CD4-positive, alpha-beta T cell treated with Interferon alpha-2 for 1 hour (primary cell): ENCODE results near the gene AGPAT2.
A peak's percentile ranks its signal among the peaks of the same experiment; 100 is the strongest.

ENCODE experiments used
- DNase-seq, 2 donors: peaks; one replicate each; pipeline ENCODE4 v3.0.0-alpha.2; 2020 to 2022

AGPAT2 gene

DNA sequence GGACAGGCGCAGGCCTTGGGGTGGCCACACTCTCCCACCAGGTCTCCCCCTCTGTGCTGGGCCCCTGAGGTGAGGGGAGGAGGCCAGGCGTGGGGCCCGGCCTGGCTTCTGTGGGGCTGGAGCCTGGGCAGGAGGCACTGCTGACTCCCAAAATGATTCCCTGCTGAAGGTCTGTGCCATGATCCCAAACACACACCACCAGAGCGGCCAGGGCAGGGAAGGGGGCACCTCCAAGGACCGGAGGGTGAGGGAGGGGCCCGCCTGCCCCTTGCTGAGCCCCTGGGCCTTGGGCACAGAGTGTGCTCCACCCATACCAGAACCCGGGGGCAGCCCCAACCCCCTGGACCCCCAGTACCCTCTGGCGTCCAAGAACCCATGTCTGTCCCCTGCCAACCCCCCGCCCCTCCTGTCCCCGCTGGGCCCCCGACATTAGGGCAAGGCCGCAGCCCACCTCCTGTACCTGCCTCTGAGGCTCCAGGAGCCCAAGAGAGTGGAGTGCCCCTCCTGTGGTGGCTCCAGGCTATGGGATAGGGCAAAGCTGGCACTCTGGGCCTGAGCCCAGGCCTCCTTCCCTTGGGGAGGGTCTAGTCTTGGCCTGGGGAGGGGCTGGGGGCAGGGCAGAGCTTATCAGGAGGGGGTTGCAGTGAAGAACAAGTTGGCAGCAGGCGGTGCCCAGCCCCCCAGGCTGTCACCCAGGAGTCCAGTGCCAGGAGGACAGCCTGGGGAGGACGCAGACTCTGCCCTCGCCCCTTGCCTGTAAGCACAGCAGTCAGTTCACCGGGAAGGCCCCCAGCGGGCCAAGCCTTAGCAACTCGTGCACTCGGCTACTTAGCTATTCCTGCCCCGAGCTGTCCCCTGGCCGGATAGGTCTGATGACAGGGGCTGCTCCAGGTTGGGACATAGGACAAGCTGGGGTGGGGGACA lies 27.1 kb downstream of the AGPAT2 start:
- no peak for DNase-seq

DNA sequence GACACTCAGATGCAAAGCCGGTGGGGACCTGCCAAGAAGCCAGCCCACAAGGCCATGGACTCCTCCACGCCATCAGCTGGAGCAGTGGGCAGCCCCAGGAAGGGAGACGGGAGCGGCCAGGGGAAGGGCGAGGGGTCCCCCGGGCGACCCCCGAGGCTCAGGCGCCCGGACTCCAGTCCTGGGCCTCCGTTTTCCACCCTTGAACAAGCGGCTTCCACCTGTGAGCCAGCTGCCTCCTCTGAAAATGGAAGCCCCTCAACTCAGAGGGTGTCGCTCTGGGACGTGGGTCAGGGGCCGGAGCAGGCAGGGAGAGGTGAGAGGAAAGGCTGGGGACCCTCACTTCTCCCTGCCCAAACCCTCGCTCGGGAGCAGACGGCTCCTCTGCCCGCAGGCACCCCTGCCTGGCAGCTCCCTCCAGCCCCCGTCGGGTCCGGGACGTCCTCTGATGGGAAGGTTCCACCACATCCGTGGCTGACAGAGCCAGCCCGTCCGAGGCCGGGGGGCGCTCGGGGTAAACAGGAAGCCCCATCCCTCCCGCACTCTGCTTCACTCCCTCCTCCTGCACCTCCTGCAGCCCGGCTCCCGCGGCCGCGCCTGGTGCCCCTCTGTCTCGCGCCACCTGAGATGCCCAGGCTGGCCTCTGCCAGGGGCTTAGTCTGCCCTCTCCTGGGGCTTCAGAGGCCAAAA lies 28.3 kb downstream of the AGPAT2 start:
- DNase-seq = no peak

DNA sequence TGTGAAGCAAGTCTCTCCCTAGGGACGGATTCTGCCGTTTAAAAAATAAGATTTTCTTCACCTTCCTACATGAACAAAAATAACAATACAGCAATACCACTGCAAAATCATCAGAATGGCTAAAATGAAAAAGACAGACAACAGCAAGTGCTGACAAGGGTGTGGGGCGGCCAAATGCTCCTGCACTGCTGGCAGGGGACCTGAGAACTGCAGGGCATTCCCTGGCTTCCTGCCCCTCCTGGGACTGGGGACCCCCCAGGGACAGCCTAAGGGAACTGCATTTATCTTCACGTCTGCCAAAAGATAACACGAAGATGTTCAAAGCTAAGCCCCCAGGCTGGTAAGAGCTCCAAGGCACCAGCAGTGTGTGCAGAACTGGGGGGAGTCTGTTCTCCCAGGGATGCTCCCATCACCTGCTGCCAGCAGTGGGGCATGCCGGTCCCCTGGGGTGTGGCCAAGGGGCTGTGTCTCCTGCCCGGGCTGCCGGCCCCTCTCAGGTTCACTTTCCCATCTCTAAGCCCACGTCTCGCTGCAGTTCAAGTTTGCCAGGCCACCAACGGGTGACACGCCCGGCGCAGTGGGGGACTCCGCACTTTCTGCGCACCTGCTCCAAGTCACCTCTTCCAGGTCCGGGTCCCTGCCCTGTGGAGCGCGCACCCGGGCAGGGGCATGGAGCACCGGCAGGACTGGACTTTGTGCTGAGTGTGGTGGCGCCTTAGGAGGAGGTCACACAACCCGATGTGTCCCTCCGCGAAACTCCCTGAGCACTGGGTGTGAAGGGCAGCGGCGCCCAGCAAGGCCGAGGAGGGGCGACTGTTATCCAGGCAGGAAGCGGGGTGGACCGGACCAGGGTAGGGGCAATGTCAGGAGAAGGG lies 29.0 kb downstream of the AGPAT2 start:
- DNase-seq = no peak

DNA sequence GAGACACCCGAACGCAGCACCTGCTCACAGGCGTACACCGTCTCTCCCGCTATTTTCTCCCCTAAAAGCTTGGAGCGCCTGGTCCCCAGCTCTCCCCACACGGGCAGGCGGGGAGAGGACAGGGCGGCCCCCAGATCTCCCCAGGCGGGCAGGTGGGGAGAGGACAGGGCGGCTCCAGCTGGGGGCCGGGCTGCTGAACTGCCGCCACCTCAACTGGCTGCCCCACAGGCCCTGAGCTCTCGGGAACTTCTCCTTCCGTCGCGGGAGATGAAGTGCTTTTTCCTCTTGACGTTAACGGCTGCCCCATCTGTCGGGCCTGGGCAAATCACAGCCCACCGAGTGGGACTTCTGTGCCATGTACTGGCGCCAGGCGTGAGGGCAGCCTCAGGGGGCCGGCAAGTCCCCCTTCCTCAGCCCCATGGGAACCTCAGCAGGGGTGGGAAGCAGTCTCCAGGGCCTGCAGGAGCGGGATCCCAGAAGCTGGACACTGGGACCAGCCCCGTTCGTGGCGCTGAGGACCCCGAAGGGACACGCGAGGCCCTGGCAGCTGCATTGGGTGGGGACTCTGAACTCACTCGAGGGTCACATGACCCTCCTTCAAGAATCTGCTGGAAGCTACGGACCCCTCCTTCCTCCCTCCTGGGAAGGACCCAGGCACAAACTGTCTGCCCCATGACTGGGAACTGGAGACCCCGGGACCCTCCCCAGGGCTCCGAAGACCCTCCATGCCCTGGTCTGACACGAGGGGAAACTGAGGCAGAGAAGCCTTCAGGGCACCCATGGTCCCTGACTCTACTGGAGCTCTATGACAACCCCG lies 30.3 kb downstream of the AGPAT2 start:
- no peak for DNase-seq

DNA sequence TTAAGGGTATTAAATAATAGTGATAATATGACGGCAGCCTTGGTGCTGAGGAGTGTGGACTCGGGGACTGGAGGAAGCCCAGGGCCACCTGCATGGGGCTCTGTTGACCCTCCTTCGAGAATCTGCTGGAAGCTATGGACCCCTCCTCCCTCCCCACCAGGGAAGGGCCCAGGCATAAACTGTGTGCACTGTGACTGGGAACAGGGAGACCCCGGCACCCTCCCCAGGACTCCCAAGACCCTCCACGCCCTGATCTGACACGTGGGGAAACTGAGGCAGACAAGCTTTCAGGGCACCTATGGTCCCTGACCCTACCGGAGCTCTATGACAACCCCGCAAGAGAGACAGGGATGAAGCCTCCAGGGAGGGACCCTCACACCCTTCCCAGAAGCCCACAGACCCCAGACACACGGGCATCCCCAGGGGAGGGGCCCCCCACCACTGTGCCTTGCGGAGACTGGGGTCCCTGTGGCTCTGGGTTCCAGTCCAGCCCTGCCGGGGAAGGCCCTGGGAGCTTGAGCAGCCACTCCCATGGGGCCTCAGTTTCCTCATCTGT lies 31.0 kb downstream of the AGPAT2 start:
- no peak for DNase-seq

DNA sequence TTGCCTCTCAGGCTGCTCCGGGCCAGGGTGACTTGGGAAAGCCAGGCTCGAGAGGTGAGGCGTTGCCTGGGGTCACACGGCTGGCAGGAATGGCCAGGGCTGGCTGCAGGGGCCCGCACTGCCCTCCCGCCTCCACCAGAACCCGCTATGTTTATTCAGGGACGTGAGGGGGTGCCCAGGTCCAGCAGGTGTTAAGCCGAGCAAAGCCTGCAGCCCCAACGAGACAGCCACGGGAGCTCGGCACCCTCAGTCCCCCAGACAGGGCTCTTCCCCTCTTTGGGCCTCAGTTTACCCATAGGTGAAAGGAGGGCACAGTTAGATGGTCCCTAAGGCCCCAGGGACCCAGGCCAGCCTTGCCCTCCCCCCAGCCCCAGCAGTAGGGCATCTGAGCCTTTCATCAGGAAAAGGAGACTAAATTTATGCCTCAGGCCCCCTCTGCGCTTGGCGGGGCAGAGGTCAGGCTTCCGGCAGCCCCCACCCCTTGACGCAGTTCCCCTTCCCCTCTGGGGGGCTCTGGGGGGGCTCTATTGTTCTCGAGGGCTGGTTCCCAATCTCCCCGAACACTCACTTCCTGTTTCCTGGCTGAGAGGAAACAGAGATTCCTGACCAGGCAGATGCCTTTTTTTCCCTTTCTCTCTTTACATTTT lies 31.6 kb downstream of the AGPAT2 start:
- DNase-seq = no peak

DNA sequence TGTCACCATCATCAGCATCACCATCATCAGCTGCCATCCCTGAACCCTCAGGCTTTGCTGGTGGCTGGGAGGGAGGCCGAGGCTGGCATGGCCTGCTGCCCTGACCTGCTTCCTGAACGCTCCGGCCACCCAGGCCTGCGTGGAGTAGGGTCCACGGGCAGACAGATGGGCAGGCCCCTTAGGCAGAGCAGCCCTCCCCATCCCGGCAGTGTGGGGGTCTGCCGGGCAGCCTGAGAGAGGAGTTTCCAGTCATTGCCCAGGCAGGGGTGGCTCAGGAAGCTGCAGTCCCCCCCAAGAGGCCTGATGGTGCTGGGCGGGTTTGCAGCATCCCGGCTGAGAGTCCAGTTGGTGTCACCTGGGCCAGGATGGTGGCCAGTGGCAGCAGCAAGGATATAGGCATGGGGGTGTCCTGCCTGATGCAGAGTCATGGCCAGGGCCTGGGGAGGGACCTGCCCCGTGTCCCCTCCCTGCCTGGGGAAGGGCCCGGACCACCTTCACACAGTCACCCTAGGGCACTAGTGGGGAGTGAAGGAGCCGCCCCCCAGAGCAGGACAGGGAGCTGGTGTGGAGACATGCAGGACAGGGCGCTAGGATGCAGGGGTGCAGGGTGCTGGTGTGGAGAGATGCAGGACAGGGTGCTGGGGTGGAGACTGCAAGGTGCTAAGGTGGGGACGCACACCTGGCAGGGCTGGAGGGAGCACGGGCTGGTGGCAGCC lies 32.3 kb downstream of the AGPAT2 start:
- DNase-seq = no peak

DNA sequence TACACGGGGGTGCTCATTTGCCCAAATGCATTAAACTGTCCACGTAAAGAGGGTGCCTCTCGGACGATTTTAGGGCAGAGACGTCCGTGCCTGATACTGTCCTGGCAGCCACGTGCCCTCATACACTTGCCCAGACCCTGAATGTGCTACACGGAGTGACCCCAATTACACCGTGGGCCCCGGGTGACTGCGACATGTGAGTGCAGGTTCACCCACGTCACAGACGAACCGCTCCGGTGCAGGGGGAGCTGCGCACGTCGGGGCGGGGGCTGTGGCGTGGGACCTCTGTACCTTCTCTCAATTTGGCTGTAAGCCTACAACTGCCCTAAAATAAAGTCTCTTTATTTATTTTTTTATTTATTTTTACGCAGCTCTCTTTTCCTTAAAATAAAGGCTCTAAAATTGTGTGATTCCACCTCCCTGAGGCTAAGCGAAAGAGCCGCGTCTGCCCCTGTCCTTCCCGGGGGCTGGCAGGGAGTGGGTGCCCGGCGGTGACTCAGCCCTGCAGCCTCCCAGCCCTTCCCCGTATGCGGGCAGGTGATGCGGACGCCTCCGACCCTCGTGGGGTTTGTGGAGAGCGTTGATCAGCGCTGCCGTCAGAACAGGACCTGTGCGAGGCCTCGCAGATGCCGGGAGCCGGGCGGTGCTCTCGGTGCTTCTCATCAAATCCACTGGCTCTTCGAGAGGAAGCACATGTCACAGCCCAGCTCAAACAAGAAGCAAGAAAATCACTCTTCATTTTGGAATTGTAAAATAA lies 33.8 kb downstream of the AGPAT2 start:
- DNase-seq = no peak

DNA sequence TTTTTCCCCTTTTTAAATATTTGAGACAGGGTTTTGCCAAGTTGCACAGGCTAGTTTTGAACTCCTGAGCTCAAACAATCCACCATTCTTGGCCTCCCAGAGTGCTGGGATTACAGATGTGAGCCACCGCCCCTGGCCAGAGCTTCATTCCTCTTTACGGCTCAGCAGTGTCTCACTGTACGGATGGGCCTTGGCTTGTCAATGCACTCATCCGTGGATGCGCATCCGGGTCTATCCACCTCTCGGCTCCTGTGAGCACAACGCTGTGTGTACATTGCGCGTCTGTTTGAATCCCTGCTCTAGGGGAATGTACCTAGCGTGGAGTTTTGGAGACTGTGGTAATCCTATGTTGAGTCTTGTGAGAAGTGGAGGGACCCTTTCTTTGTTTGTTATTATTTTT lies 35.4 kb downstream of the AGPAT2 start:
- no peak for DNase-seq

DNA sequence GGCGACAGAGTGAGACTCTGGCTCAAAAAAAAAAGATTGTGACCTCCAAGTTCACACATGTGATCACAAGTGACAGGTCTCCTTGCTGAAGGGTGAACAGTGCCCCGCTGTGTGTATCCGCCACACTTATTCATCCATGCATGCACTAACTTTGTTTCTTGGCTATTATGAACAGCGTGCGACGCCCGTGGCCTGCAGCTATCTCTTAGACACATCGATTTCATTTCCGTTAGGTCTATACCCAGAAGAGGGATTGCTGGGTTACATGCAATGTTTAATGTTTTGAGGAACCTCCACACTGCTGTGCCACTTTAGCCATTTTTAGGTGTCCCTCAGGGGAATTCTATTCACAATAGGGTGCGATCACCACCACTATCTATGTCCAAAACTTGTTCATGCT lies 36.6 kb downstream of the AGPAT2 start:
- DNase-seq = no peak

DNA sequence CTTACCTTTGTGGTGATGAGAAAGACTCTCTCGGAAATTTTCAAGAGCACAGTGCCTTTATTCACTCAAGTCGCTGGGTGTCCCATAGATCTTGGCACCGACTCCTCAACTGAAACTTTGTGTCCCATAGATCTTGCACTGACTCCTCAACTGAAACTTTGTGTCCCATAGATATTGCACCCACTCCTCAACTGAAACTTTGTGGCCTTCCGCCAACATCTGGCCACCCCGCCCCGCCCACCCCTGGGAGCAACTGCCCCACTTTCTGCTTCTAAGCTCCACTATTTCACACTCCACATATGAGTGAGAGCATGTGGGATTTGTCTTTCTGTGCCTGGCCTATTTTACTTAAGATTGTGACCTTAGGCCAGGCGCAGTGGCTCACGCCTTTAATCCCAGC lies 37.2 kb downstream of the AGPAT2 start:
- DNase-seq = no peak

DNA sequence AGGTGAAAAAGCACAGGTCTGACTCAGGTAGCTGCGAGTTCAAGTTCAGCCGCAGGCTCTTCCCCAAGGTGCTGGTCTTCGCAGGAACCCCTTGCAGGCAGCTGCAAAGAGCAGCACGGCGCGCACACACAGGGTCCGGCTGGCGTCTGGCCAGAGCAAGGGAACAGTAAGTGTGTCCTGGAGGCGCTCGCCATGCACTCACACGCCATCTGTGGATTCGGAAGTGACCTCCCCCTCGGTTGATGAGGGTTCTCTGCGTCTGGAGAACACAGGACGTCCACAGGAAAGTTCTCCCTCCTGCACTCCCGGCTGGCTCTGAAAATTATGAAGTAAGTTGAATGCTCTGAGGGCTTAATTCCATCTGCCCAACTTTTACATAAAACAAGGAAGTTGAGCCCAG lies 38.5 kb downstream of the AGPAT2 start:
- DNase-seq = no peak

DNA sequence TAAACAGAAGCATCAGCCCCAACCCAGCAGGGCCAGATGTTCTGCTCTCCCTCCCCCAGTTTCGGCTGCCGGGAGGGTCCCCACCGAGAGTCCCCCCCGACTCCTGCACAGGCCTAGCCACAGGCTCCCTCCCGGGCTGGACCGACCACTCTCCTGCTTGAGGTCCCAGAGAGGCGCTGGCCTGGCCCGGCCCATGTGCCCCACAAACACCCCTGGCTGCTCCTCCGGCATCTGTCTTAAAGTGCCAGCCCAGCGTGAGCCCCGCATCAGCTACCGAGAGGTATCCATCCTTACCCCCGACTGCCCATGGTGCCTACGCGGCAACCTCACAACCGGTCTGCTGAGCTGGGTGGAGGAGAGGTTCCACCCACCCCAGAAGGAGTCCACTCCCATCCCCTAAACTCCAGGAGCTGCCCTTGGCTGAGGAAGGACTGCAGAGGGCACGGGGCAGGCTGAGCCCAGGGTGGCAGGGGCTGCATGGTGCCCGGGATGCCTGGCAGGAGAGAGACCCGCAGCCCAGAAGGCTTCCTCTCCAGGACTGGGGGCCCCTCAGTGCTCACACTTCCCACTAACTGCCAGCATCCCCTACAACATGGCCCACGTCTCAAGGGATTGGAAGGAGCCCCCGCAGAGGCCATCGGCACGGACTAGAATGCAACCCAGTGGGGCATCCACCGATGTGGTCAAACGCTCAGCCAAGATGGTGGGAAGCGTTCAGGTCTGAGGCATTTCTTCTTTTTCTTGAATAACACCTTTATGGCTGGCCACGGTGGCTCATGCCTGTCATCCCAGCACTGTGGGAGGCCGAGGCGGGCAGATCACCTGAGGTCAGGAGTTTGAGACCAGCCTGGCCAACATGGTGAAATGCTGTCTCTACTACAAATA lies 40.2 kb downstream of the AGPAT2 start:
- no peak for DNase-seq

DNA sequence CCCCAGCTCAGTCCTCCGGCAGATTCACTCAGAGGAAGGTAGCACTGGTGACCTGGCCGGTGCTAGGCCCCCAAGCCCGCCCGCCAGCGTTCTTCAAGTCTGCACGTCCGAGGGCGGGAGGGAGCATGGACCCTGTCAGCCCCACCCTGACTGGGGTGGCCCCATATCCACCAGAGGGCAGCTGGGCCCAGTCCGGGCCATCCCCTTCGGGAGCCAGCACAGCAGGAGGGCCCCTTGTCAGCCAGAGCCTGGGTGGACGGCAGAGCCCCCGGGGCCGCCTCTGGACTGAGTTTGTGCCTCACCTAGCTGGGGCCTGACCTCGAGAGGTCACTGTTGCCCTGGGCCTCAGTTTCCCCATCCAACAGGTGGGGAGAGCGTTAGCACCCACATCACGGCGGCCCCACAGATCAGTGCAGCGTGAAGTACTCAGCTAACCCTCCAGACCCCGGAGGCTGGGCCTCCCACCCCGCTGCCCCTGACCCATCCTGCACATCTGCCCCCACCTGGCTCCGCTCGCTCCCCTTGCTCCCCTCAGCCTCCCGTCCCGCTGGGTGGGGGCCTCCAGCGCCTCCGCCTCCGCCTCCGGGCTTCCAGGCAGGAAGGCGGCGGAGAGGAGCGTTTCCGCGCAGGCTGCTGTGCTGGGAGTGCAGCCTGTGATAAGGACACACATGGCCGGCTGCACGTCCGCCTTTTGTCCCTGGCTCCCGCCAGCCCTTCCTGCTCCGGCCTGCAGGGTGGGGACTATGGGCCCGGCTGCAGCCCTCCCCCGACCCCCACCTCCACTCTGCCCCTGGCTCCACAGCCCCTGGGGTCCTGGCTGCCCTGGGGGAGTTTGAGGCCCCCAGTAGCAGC lies 41.1 kb downstream of the AGPAT2 start:
- no peak for DNase-seq

DNA sequence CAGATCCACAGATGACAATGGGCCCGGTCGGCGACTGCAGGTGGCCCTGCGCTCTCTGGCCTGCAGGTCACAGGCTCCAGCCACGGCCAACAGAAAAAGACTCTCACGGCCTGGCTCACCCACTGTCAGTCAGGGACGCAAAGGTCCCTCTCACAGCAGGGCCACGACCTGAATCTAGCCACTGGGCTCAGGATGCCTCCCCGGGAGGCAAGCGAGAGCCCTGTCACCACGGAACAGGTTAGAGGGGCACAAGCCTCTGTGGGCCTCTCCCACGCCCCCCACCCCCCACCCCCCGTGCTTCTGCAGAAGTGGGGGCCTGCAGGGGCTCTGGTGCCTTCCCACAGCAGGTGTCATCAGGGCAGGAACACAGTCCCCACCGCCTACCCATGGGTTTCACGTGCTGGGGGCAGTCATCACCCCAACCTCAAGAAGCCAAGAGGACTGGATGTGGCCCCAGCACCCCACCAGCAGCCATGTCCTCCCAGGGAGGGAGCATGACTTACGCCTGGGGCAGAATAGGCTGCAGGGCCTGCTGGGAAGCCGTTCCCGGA lies 41.8 kb downstream of the AGPAT2 start:
- DNase-seq = no peak

DNA sequence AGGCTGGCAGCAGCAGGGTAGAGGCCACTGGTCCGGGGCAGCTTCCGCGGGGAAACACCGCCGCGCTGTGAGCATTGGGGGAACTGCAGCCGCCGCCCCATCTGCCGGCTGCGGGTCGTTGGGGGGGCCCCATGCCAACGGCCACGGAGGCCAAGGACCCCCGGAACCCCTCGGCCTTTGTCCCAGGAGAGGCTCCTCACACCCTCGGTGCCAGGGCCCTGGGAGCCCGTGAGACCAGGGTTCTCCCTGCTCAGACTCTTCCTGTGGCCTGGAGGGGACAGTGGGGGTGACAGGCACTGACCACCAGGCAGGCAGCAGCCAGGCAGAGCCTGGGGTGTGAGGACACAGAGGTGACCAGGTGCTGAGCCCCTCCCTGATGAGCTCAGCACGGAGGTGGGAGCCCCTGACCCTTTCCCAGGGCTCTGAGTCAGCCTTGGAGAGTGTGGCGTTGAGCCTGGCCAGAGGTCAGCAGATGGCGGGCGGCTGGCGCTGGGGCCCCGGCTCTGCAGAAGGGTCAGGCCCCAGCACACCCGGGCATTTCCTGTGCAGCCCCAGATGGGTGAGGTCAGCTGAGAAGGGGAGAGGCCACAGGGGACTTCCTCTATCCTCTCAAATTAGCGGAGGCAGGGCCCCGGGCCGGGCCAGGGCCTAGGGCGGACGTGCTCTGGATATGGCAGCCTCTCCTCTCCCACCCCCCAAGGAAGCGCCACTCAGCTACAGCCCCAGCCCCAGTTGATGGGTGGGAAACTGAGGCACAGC lies 42.5 kb downstream of the AGPAT2 start:
- DNase-seq = peak; percentile 63 to 75

DNA sequence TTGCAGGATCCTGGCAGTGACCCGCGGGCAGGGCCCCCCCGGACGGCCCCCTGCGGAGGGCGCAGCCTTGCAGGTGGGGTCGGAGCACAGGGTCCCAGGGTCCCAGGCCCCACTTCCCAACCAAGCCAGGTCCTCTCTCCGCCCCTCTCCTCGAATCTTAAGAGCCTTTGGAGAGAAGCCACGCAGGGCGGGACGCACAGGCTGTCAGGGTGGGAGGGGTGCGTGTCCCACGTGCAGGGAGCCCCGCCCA lies 43.0 kb downstream of the AGPAT2 start:
- DNase-seq = peak in 1 of 2 donors; percentile 82
